ENCODE measurements around the gene RAB3GAP2.

GRCh38 chr1:220099826-220100225 lies 172.4 kb downstream of the RAB3GAP2 start:
- TF ChIP-seq CTCF (conservative IDR thresholded peaks at IDR 0.05) = no peak
- no peak for TF ChIP-seq ZFX (IDR thresholded peaks at IDR 0.05)
